ENCODE results near the gene CHPT1. TPM values are rescaled to one million over a fixed set of nuclear protein-coding genes. Genes with fewer than 3 reads are reported as not detected.

The CHPT1 gene
- total RNA-seq, 4 donors from 2014 or later = 32.3 to 67.3 (median 36.1) TPM

GRCh38 chr12:101707131-101707782 is 9.8 kb downstream of the CHPT1 start:
- in situ Hi-C loops (cut with MboI; ENCODE audit: low sequenced_read_pairs in 4 of 4) = no loop called here
- Histone ChIP-seq H3K9me3 (no peaks in the 10 kb centered on the region), H3K27me3 (no peaks in the 10 kb centered on the region), H3K4me1 (peaks cover 4 to 8% of the 10 kb centered on the region in 2 donors), H3K4me3 (no peak overlapping the region), H3K27ac (no peak overlapping the region), H3K36me3 (no peaks in the 10 kb centered on the region)
- TF ChIP-seq, protein P1, sequence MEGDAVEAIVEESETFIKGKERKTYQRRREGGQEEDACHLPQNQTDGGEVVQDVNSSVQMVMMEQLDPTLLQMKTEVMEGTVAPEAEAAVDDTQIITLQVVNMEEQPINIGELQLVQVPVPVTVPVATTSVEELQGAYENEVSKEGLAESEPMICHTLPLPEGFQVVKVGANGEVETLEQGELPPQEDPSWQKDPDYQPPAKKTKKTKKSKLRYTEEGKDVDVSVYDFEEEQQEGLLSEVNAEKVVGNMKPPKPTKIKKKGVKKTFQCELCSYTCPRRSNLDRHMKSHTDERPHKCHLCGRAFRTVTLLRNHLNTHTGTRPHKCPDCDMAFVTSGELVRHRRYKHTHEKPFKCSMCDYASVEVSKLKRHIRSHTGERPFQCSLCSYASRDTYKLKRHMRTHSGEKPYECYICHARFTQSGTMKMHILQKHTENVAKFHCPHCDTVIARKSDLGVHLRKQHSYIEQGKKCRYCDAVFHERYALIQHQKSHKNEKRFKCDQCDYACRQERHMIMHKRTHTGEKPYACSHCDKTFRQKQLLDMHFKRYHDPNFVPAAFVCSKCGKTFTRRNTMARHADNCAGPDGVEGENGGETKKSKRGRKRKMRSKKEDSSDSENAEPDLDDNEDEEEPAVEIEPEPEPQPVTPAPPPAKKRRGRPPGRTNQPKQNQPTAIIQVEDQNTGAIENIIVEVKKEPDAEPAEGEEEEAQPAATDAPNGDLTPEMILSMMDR (IDR thresholded peaks at IDR 0.05 in 4 of 5, conservative IDR thresholded peaks at IDR 0.05 in 1 of 5) = no peak
- TF ChIP-seq POLR2A (IDR thresholded peaks at IDR 0.05) = no peak
- intact Hi-C loops (cut with DNase I; ENCODE audit: low total_unique reads) = no loop called here
- no peak for ATAC-seq
- no peak for DNase-seq

GRCh38 chr12:101710288-101710687 is 12.8 kb downstream of the CHPT1 start:
- Histone ChIP-seq H3K27me3 (no peaks in the 10 kb centered on the region), H3K27ac (no peak overlapping the region), H3K9me3 (no peaks in the 10 kb centered on the region), H3K4me3 (no peak overlapping the region), H3K4me1 (peaks cover 19 to 22% of the 10 kb centered on the region in 2 donors), H3K36me3 (no peaks in the 10 kb centered on the region)
- TF ChIP-seq, protein P1 (IDR thresholded peaks at IDR 0.05 in 4 of 5, conservative IDR thresholded peaks at IDR 0.05 in 1 of 5) = no peak
- no peak for TF ChIP-seq POLR2A (IDR thresholded peaks at IDR 0.05)
- no peak for DNase-seq
- intact Hi-C loops (cut with DNase I; ENCODE audit: low total_unique reads) = no loop called here
- in situ Hi-C loops (cut with MboI; ENCODE audit: low sequenced_read_pairs in 4 of 4) = no loop called here
- ATAC-seq = no peak

GRCh38 chr12:101713059-101713682 is 15.7 kb downstream of the CHPT1 start:
- intact Hi-C loops (cut with DNase I; ENCODE audit: low total_unique reads) (no loop called here), in situ Hi-C loops (cut with MboI; ENCODE audit: low sequenced_read_pairs in 4 of 4) (no loop called here)
- no peaks in the 10 kb centered on the region for H3K9me3 ChIP-seq
- no peaks in the 10 kb centered on the region for H3K27me3 ChIP-seq
- peak overlapping the region; percentile 59 to 80 (median 61) for H3K27ac ChIP-seq
- peaks cover 19% of the 10 kb centered on the region in 2 donors for H3K4me1 ChIP-seq
- DNase-seq (peak; percentile 62 to 64), ATAC-seq (peak; percentile 87 to 91)
- H3K4me3 ChIP-seq = no peak overlapping the region
- no peaks in the 10 kb centered on the region for H3K36me3 ChIP-seq
- no peak for TF ChIP-seq POLR2A (IDR thresholded peaks at IDR 0.05)
- TF ChIP-seq, protein P1 (IDR thresholded peaks at IDR 0.05 in 4 of 5, conservative IDR thresholded peaks at IDR 0.05 in 1 of 5) = no peak

- H3K9me3 ChIP-seq = no peaks in the 10 kb centered on the region
- no peak for ATAC-seq
Observed at GRCh38 chr12:101713930-101714329, 16.5 kb downstream of the CHPT1 start.

More at GRCh38 chr12:101713930-101714329, 16.5 kb downstream of the CHPT1 start:
- no peaks in the 10 kb centered on the region for H3K27me3 ChIP-seq
- no peak for DNase-seq
- H3K4me1 ChIP-seq = peaks cover 19% of the 10 kb centered on the region in 2 donors
- TF ChIP-seq, protein P1 (IDR thresholded peaks at IDR 0.05 in 4 of 5, conservative IDR thresholded peaks at IDR 0.05 in 1 of 5) = no peak
- TF ChIP-seq POLR2A (IDR thresholded peaks at IDR 0.05) = no peak
- intact Hi-C loops (cut with DNase I; ENCODE audit: low total_unique reads) (no loop called here), in situ Hi-C loops (cut with MboI; ENCODE audit: low sequenced_read_pairs in 4 of 4) (no loop called here)
- no peaks in the 10 kb centered on the region for H3K36me3 ChIP-seq
- H3K4me3 ChIP-seq = no peak overlapping the region
- peak overlapping the region; percentile 59 to 80 (median 61) for H3K27ac ChIP-seq

Data from gastrocnemius medialis (tissue), 4 donors.